DND-41 (cell line): ENCODE data around the gene LAMA2.

Experiments used
- EZH2 ChIP-seq: IDR thresholded peaks from 3 replicates; pipeline ENCODE4 v1.6.1; 2012; ENCODE audit warnings: borderline replicate concordance, low read depth, mild to moderate bottlenecking, moderate library complexity, low read length, inconsistent platforms; ENCODE audit not compliant: severe bottlenecking
- TF ChIP-seq, protein P1 (sequence below): IDR thresholded peaks from 2 replicates; pipeline ENCODE4 v1.5.1; 2012; ENCODE audit warnings: borderline replicate concordance, low read length, moderate library complexity, mild to moderate bottlenecking; ENCODE audit not compliant: poor library complexity, severe bottlenecking; ENCODE audit errors: extremely low read depth

DNA sequence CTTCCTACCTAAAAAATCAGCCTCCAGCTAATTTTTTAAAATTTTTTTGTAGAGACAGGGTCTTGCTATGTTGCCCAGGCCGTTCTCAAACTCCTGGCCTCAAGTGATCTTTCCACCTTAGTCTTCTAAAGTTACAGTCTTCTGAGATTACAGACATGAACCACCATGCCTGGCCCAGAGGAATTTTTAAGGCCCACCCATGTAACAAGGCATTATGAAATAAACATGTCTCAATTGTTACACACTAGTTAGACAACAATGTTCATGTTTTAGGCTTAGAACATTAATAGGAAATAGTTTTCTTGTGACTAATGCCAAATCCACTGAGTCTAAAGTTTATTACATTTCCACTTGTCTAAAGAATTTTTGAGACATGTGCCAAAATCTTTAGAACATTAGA is 221.2 kb downstream of the LAMA2 start:
- TF ChIP-seq, protein P1, sequence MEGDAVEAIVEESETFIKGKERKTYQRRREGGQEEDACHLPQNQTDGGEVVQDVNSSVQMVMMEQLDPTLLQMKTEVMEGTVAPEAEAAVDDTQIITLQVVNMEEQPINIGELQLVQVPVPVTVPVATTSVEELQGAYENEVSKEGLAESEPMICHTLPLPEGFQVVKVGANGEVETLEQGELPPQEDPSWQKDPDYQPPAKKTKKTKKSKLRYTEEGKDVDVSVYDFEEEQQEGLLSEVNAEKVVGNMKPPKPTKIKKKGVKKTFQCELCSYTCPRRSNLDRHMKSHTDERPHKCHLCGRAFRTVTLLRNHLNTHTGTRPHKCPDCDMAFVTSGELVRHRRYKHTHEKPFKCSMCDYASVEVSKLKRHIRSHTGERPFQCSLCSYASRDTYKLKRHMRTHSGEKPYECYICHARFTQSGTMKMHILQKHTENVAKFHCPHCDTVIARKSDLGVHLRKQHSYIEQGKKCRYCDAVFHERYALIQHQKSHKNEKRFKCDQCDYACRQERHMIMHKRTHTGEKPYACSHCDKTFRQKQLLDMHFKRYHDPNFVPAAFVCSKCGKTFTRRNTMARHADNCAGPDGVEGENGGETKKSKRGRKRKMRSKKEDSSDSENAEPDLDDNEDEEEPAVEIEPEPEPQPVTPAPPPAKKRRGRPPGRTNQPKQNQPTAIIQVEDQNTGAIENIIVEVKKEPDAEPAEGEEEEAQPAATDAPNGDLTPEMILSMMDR, result no peak
- no peak for TF ChIP-seq EZH2
